Upper lobe of right lung (tissue), 1 donor: ENCODE data around the gene RFT1. TPM values are rescaled to one million over a fixed set of nuclear protein-coding genes. Genes with fewer than 3 reads are reported as not detected.

Source experiments
- ATAC-seq: fragments of 200-7000 bp; cut with Tn5 transposase; one replicate; pipeline ENCODE4 v1.9.1; 2020; ENCODE audit warnings: mild to moderate bottlenecking, moderate library complexity
- DNase-seq: peaks from one replicate; pipeline ENCODE4 v3.0.0-alpha.2; 2020
- H3K27ac ChIP-seq: fragments of 200-600 bp; one replicate; pipeline ENCODE4 v1.8.0; 2022
- H3K27me3 ChIP-seq: fragments of 200-600 bp; one replicate; pipeline ENCODE4 v1.8.0; 2022; ENCODE audit warnings: mild to moderate bottlenecking
- H3K36me3 ChIP-seq: fragments of 200-600 bp; one replicate; pipeline ENCODE4 v1.8.0; 2022
- H3K4me1 ChIP-seq: fragments of 200-600 bp; one replicate; pipeline ENCODE4 v1.8.0; 2022
- H3K4me3 ChIP-seq: fragments of 200-600 bp; one replicate; pipeline ENCODE4 v1.8.0; 2022; ENCODE audit warnings: mild to moderate bottlenecking
- H3K9me3 ChIP-seq: fragments of 200-600 bp; one replicate; pipeline ENCODE4 v1.8.0; 2022
- CTCF ChIP-seq: fragments of 200-600 bp; IDR thresholded peaks from one replicate; pipeline ENCODE4 v1.8.0; 2022; ENCODE audit warnings: antibody characterized with exemption
- intact Hi-C: fragments of 100-400 bp; cut with DNase I; formaldehyde crosslinking; loops from one replicate; pipeline ENCODE4 v1.11.0; 2022
- long read RNA-seq: library from polyadenylated mRNA; unstranded; transcript quantifications from one replicate; pipeline ENCODE4 v2.0.0, GENCODE V29; 2021
- total RNA-seq: library from RNA; stranded (reverse); fragmentation: NEBNext Ultra II Directional; extraction: Animal tissue kit (Norgen Biotek cat#: 25700); gene quantifications from one replicate; pipeline ENCODE4 v1.2.1, GENCODE V29; 2021
- donor health status: DM: no; HTN: yes; CAD: no; lungs with severe emphysema.

Gene RFT1
- total RNA-seq, result 20.6 TPM
- long read RNA-seq, full-length matches to known transcripts, result 26 of 32 reads
- long read RNA-seq, partial matches to known transcripts, result 0 of 32 reads
- long read RNA-seq, other reads (novel, unspliced or antisense), result 6 of 32 reads

DNA sequence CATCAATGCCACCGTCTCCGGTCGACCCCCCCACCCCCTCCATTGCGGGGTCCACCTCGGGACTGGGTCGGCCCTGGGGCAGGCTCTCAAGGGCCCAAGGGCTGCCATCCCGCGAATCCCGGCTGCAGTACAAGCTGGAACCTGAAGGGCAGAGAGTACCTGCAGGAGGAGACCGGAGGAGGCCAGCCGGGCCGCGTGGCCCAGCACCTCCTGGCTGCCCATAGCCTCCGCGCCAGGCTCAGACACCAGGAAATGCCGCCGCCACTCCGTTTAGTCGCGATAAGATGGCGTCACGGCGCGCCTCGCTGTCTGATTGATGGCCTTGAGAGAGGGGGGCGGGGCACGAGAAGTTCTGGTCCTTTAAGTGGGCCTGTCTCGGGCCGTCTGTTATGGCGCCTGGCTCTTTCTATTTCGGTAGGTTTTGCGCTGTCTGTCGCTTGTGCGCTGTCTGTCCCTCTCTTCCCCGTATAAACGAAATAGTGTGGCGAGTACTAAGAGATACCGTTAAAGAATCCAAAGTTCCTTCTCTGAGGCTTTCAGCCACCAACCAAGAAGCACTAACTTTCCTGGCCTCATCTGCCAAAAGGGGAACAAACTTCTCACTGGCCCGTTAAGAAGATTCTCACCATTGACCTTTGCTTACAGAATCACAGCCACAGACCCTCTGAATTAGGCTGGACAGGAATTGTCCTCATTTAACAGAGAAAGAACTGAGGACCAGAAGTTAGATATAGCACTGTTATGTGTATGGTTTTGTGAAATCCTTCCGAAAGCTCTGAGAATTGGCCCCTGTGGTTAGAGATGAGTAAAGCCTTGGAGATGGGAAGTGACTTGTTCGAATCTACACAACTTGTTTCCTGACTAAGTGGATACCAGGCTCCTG is at the start of gene RFT1:
RFT1 (minus strand) TSS at position 257 of the 883 bp plus-strand sequence; CDS start at position 222, 35 bp downstream.
- H3K9me3 ChIP-seq, result no peaks in the 10 kb centered on the region
- intact Hi-C loops, result no loop called here
- ATAC-seq (peak; percentile 91), DNase-seq (peak; percentile 98)
- TF ChIP-seq CTCF, result peak; percentile 7
- H3K27me3 ChIP-seq, result no peaks in the 10 kb centered on the region
- H3K27ac ChIP-seq, result peak within 1 kb of the TSS; percentile 92
- H3K4me3 ChIP-seq, result peak within 1 kb of the TSS; percentile 93
- H3K36me3 ChIP-seq, result peaks cover 4% of the 10 kb centered on the region
- H3K4me1 ChIP-seq, result peaks cover 7% of the 10 kb centered on the region

DNA sequence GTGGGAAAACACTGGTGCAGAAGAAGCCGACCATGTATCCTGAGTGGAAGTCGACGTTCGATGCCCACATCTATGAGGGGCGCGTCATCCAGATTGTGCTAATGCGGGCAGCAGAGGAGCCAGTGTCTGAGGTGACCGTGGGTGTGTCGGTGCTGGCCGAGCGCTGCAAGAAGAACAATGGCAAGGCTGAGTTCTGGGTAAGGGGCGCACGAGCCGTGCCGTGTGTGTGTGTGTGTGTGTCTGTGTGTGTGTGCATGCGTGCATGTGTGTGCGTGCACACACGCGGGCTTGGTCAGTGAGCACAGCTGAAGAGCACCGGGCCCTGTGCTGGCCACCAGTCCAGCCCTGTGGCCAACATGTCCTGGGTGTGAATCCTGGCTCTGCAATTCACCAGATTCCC is 49.3 kb upstream of the RFT1 start:
- no peaks in the 10 kb centered on the region for H3K27me3 ChIP-seq
- H3K36me3 ChIP-seq, result peaks cover 62% of the 10 kb centered on the region
- no peaks in the 10 kb centered on the region for H3K9me3 ChIP-seq
- TF ChIP-seq CTCF, result no peak
- peaks cover 11% of the 10 kb centered on the region for H3K4me1 ChIP-seq
- DNase-seq (no peak), ATAC-seq (no peak)
- no peak overlapping the region for H3K27ac ChIP-seq
- intact Hi-C loops, result no loop called here
- H3K4me3 ChIP-seq, result no peak overlapping the region

DNA sequence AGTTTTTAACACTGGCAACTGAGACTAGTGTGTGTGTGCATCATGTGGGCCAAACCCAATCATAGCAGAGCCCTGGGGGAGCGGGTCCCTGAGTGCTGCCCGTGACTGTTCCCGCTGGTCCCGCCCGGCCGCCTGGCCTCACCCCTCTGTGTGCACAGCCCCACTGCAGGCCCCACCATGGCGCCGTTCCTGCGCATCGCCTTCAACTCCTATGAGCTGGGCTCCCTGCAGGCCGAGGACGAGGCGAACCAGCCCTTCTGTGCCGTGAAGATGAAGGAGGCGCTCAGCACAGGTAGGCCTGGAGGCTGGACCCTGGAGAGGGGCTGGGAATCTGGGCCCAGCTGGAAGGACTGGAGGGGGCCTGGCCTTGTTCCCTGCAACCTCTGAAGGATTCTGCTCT is 48.0 kb upstream of the RFT1 start:
- ATAC-seq, result no peak
- no peaks in the 10 kb centered on the region for H3K9me3 ChIP-seq
- peaks cover 68% of the 10 kb centered on the region for H3K36me3 ChIP-seq
- intact Hi-C loops, result no loop called here
- H3K4me3 ChIP-seq, result no peak overlapping the region
- no peak for DNase-seq
- H3K27me3 ChIP-seq, result no peaks in the 10 kb centered on the region
- TF ChIP-seq CTCF, result no peak
- peaks cover 11% of the 10 kb centered on the region for H3K4me1 ChIP-seq
- no peak overlapping the region for H3K27ac ChIP-seq

DNA sequence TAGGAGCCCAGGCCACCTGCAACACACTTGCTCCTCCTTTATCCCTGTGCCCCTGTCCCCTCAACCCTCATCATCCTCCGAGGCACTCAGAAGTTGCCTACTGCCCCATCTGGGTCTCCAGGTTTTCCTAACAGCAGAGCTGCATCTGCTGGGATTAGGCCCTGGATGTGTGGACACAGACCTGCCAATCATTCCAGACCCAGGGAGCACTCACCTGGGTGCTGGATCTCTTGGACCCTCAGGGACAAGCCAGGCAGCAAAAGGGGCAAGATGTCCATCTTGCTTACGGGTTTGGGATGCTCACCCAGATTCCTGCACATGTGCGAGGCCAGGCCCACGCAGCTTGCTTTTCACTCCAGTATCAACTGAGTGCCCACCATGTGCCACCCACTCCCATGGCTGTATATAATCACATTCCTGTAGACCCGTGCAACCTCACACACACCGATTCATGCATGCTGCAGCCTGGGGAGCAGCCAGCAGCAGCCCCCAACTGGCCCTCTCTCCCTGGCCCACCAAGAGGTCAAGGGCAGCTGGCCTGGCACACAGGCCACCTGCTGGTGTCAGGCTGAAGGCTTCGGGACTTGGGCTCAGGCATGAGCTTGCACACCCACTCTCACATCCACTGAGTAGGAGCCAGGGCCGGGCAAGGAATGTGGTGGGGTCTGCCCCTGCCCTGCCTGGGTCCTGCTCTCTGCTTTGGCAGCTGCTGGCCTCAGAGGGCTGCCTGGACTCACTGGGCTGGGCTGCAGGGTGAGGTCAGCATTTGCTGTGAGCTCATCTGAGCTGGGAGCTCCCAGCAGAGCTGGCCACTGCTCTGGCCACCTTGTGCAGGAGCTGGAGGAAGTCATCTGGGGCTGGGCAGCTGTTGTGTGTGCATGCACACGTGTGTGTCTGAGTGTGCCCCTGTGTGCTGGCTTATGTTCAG is 45.6 kb upstream of the RFT1 start:
- Histone ChIP-seq H3K36me3 (peaks cover 48% of the 10 kb centered on the region), H3K4me1 (peaks cover 22% of the 10 kb centered on the region), H3K4me3 (no peak overlapping the region), H3K27ac (no peak overlapping the region), H3K9me3 (no peaks in the 10 kb centered on the region), H3K27me3 (no peaks in the 10 kb centered on the region)
- no peak for DNase-seq
- TF ChIP-seq CTCF, result no peak
- ATAC-seq, result no peak
- intact Hi-C loops, result no loop called here

DNA sequence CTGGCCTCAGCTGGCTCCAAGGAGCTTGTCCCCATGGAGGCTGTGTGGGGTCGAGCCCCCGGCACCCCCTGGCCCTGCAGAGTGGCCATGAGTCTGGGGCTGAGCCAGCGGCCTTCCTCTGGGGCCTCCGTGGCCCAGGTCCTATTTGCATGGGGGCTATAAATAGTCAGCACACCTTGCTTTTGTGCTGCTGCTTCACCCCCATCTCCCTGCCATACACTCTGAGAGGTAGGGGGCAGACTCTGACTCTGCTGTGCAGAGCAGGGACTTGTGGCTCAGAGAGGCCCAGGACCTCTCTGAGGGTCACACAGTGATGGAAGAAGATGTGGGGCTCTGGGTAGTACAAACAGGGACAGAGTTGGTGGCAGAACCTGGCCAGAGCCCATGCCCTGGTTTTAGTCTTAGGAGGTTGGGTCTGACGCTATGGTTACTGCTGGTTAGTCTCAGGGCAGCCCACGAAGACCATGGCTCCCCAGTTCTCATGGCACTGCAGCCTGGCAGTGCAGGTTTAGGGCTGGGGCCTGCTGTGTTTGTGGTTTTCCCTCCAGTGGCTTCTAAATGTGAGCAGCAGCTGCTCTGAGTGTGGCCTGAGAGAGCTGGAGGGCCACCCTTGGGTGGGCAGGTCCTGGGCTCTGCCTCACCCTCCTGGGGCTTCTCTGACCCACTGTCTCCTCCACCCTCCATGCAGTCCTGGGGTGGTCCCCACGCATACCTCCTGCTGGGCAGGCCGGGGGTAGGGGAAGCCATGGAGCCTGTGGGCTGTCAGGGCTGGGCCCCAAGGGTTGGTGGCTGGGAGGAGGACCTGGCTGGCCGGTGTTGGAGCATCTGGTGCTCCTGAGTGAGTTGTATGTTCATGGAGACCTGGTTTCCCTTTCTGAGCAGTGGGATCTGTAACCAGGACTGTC is 44.4 kb upstream of the RFT1 start:
- ATAC-seq, result no peak
- no peaks in the 10 kb centered on the region for H3K9me3 ChIP-seq
- intact Hi-C loops, result no loop called here
- TF ChIP-seq CTCF, result no peak
- no peaks in the 10 kb centered on the region for H3K27me3 ChIP-seq
- DNase-seq, result no peak
- H3K36me3 ChIP-seq, result peaks cover 37% of the 10 kb centered on the region
- peaks cover 16% of the 10 kb centered on the region for H3K4me1 ChIP-seq
- H3K4me3 ChIP-seq, result no peak overlapping the region
- H3K27ac ChIP-seq, result no peak overlapping the region
